Measurements from ENCODE around the gene MFNG. TPM values are rescaled to one million over a fixed set of nuclear protein-coding genes. Genes with fewer than 3 reads are reported as not detected.
A peak's percentile ranks its signal among the peaks of the same experiment; 100 is the strongest.

Gene MFNG
- total and polyA plus RNA-seq, 2 experiments from 2014 or later: 2.6 to 6.4 TPM

DNA sequence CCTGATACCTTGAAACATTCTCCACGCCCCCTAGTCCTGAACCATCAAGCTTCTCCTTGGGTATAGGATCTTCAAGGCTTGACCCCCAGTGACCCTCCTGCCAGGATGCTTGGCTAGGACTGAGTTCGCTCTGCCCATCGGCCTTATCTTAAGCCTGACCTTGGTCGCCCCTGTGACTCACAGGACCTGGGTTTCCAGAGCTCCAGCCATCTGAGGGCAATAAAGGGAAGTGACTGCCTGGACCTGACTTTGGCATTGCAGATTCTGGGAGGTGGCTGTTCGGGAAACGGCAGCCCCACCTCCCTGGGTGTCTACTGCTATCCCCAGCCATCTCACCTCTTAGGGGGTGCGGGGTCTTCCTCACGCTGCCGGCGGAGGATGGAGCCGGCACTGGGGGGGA lies 17.7 kb upstream of the MFNG start:
- DNase-seq (ENCODE audit: low read depth in 1 of 2, low spot score in 1 of 2): no peak
- peaks cover 18% of the 10 kb centered on the region for H3K4me1 ChIP-seq (ENCODE audit: low read depth)

GRCh38 chr22:37503183-37503683 lies 17.0 kb upstream of the MFNG start:
- H3K4me1 ChIP-seq (ENCODE audit: low read depth): peaks cover 18% of the 10 kb centered on the region
- TF ChIP-seq CTCF (IDR thresholded peaks at IDR 0.05; ENCODE audit: low read depth, low read length): no peak
- no peaks in the 10 kb centered on the region for H3K36me3 ChIP-seq
- no peak for DNase-seq (ENCODE audit: low read depth in 1 of 2, low spot score in 1 of 2)
- no peak overlapping the region for H3K27ac ChIP-seq
- H3K27me3 ChIP-seq: no peaks in the 10 kb centered on the region
- H3K4me3 ChIP-seq: no peak overlapping the region
- H3K9me3 ChIP-seq (ENCODE audit: low read depth): no peaks in the 10 kb centered on the region

More for the DNA sequence above, 17.7 kb upstream of the MFNG start:
- H3K27ac ChIP-seq: no peak overlapping the region
- H3K4me3 ChIP-seq: no peak overlapping the region
- no peak for TF ChIP-seq CTCF (IDR thresholded peaks at IDR 0.05; ENCODE audit: low read depth, low read length)
- no peaks in the 10 kb centered on the region for H3K36me3 ChIP-seq
- H3K27me3 ChIP-seq: no peaks in the 10 kb centered on the region
- no peaks in the 10 kb centered on the region for H3K9me3 ChIP-seq (ENCODE audit: low read depth)

- Histone ChIP-seq H3K27me3 (no peaks in the 10 kb centered on the region), H3K4me3 (no peak overlapping the region), H3K27ac (peak overlapping the region; percentile 60), H3K36me3 (no peaks in the 10 kb centered on the region), H3K4me1 (ENCODE audit: low read depth) (peaks cover 18% of the 10 kb centered on the region), H3K9me3 (ENCODE audit: low read depth) (no peaks in the 10 kb centered on the region)
- DNase-seq (ENCODE audit: low read depth in 1 of 2, low spot score in 1 of 2): peak in 1 of 2 donors; percentile 38
- TF ChIP-seq CTCF (IDR thresholded peaks at IDR 0.05; ENCODE audit: low read depth, low read length): no peak
These were observed 16.4 kb upstream of the MFNG start for GRCh38 chr22:37502342-37503182.

DNA sequence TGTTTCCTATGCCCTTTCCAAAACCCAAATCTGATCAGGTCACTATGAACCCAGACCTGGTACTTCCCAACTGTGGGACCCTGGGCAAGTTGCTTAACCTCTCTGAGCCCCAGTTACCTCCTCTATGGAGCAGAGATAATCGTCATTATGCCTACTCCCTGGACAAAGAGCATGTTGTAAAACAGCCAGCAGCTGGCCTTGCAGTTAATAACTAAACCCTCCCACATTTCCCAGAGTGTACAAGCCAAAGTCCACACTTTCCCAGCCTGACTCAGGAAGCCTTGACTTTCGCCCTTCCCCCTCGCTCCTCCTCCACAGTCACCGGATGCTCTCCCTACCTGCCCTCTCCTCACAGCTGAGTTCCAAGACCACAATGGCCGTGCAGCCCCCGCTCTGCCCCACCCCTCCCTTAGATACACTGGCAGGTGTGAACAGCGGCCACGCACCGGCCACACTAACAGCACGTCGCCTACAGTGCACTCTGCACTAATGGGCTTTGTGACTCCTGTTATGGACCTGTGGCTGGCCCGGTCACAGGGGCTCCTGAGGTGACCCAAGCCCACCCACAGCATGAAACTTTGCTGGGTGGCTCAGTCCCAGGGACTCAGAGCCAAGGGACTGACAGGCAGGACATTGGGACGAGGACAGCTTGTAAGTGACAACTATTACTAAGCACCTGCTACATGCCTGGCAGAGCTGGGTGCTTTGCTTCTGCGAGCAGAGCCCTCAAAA lies 15.6 kb upstream of the MFNG start:
- Histone ChIP-seq H3K27ac (peak overlapping the region; percentile 60), H3K27me3 (no peaks in the 10 kb centered on the region), H3K9me3 (ENCODE audit: low read depth) (no peaks in the 10 kb centered on the region), H3K36me3 (no peaks in the 10 kb centered on the region), H3K4me1 (ENCODE audit: low read depth) (peaks cover 18% of the 10 kb centered on the region), H3K4me3 (no peak overlapping the region)
- DNase-seq (ENCODE audit: low read depth in 1 of 2, low spot score in 1 of 2): peak in 1 of 2 donors; percentile 92
- no peak for TF ChIP-seq CTCF (IDR thresholded peaks at IDR 0.05; ENCODE audit: low read depth, low read length)

GRCh38 chr22:37500745-37501609 lies 14.8 kb upstream of the MFNG start:
- Histone ChIP-seq H3K27me3 (no peaks in the 10 kb centered on the region), H3K4me1 (ENCODE audit: low read depth) (peaks cover 18% of the 10 kb centered on the region), H3K9me3 (ENCODE audit: low read depth) (no peaks in the 10 kb centered on the region), H3K27ac (no peak overlapping the region), H3K36me3 (no peaks in the 10 kb centered on the region), H3K4me3 (no peak overlapping the region)
- DNase-seq (ENCODE audit: low read depth in 1 of 2, low spot score in 1 of 2): peak in 1 of 2 donors; percentile 38
- TF ChIP-seq CTCF (IDR thresholded peaks at IDR 0.05; ENCODE audit: low read depth, low read length): no peak

Measured in cardiac muscle cell (in vitro differentiated cells and primary cell).